ENCODE data around the gene SLC39A13.
A peak's percentile ranks its signal among the peaks of the same experiment; 100 is the strongest.

DNA sequence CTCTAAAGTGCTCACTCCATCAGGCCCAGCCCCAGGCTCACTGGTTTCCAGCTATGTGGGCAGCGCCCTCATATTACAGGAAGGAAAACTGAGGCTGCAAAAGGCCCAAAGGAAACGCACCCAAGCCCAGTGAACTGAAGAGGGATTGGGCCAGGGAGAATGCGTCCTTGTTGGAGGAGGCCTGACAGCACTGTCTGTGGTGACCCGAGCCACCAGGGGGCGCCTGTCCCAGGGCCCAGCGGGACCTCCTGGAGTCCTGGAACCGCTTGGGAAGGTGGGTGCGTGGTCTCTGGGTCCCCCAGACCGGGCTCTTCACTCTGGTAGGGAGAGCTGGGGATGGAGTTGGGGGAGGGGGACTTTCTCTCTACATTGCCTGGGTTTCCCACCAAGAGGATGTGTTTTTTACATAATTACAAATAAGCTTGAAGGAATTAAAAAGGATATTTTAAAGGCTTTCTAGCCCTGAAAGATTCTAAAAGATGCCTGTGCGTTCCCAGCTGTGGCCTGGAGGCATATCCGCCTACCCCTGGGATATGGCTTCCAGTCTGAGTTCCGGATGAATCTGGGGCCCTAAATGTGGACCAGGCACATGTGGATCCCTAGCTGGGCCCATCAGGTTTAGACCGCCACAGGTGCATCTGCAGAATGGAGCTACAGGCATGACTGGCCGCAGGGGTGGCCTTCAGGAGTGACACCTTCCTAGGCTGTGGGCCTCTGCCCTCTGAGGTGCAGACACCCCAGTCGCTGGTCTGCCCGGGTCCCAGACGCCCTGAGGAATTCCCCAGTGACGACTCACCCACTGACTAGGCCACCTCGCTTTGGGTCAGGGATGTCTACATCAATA lies 34.3 kb upstream of the SLC39A13 start:
- TF ChIP-seq TAF1 (CRISPR knock-in tag; IDR thresholded peaks at IDR 0.05) (no peak), XRCC5 (optimal IDR thresholded peaks at IDR 0.05; ENCODE audit: low read length) (peak; percentile 89), POLR2AphosphoS5 (IDR thresholded peaks at IDR 0.05; ENCODE audit: low read depth, low read length) (no peak), ZNF644 (CRISPR knock-in tag; IDR thresholded peaks at IDR 0.05; ENCODE audit: low read depth) (no peak), ELF1 (CRISPR knock-in tag; IDR thresholded peaks at IDR 0.05) (no peak), ZNF792 (CRISPR knock-in tag; IDR thresholded peaks at IDR 0.05) (no peak), ATF6 (CRISPR knock-in tag; conservative IDR thresholded peaks at IDR 0.05) (no peak), TCF7L2 (IDR thresholded peaks at IDR 0.05; ENCODE audit: low read depth, low read length) (no peak), AHDC1 (CRISPR knock-in tag; IDR thresholded peaks at IDR 0.05; ENCODE audit: borderline replicate concordance) (no peak), MTA3 (CRISPR knock-in tag; IDR thresholded peaks at IDR 0.05) (no peak), POLR2A (IDR thresholded peaks at IDR 0.05; ENCODE audit: insufficient read depth in 1 of 2, low read depth in 2 of 2, low read length in 2 of 2) (no peak), SUZ12 (IDR thresholded peaks at IDR 0.05; ENCODE audit: low read depth, low read length) (no peak)
- TF ChIP-seq, protein P1, sequence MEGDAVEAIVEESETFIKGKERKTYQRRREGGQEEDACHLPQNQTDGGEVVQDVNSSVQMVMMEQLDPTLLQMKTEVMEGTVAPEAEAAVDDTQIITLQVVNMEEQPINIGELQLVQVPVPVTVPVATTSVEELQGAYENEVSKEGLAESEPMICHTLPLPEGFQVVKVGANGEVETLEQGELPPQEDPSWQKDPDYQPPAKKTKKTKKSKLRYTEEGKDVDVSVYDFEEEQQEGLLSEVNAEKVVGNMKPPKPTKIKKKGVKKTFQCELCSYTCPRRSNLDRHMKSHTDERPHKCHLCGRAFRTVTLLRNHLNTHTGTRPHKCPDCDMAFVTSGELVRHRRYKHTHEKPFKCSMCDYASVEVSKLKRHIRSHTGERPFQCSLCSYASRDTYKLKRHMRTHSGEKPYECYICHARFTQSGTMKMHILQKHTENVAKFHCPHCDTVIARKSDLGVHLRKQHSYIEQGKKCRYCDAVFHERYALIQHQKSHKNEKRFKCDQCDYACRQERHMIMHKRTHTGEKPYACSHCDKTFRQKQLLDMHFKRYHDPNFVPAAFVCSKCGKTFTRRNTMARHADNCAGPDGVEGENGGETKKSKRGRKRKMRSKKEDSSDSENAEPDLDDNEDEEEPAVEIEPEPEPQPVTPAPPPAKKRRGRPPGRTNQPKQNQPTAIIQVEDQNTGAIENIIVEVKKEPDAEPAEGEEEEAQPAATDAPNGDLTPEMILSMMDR (CRISPR knock-in tag; IDR thresholded peaks at IDR 0.05): peak; percentile 95
- TF ChIP-seq, protein P2, sequence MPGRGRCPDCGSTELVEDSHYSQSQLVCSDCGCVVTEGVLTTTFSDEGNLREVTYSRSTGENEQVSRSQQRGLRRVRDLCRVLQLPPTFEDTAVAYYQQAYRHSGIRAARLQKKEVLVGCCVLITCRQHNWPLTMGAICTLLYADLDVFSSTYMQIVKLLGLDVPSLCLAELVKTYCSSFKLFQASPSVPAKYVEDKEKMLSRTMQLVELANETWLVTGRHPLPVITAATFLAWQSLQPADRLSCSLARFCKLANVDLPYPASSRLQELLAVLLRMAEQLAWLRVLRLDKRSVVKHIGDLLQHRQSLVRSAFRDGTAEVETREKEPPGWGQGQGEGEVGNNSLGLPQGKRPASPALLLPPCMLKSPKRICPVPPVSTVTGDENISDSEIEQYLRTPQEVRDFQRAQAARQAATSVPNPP (CRISPR knock-in tag; IDR thresholded peaks at IDR 0.05): no peak
